IgD-negative memory B cell (primary cell): ENCODE data around the gene FGFR4. TPM values are rescaled to one million over a fixed set of nuclear protein-coding genes. Genes with fewer than 3 reads are reported as not detected.

Experiments used
- H3K27ac Mint-ChIP-seq, 3 donors: one replicate each; pipeline ENCODE4 v1.8.0; 2020 to 2022; ENCODE audit warnings: mild to moderate bottlenecking in 3 of 3, mixed read lengths in 3 of 3, moderate library complexity in 1 of 3
- H3K27me3 Mint-ChIP-seq: one replicate; pipeline ENCODE4 v1.8.0; 2021; ENCODE audit warnings: mixed read lengths
- H3K36me3 Mint-ChIP-seq: one replicate; pipeline ENCODE4 v1.8.0; 2020; ENCODE audit warnings: mild to moderate bottlenecking, mixed read lengths
- H3K4me1 Mint-ChIP-seq, 3 donors: one replicate each; pipeline ENCODE4 v1.8.0; 2020 to 2022; ENCODE audit warnings: mixed read lengths in 3 of 3, mild to moderate bottlenecking in 1 of 3
- H3K4me3 Mint-ChIP-seq, 4 donors: one replicate each; pipeline ENCODE4 v1.8.0; 2020 to 2022; ENCODE audit warnings: mild to moderate bottlenecking in 4 of 4, mixed read lengths in 4 of 4, moderate library complexity in 3 of 4
- H3K9me3 Mint-ChIP-seq, 3 donors: one replicate each; pipeline ENCODE4 v1.8.0; 2020 to 2021; ENCODE audit warnings: mixed read lengths in 3 of 3, mild to moderate bottlenecking in 1 of 3
- polyA plus RNA-seq: library from polyadenylated mRNA; unstranded; fragments of 300-500 nt; fragmentation: Illumina TruSeq; gene quantifications from one replicate; pipeline ENCODE4 v1.2.3, GENCODE V29; 2021

Gene FGFR4
- polyA plus RNA-seq, 1 donor from 2014 or later: 0.38 TPM

DNA sequence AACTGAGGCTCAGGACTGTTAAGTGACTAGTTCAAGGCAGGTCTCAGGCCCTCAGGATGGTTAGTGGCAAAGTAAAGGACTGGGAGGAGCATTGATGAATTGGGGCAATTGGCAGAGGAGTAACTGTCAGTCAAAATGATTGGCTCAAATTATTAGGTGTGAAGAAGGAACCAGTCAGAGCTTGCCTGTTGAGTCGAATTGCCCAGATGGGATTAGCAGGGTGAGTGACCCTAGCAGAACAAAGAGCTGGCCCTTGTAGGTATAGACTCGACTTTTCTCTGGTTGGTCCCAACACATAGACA lies 44.3 kb downstream of the FGFR4 start:
- peak overlapping the region; percentile 49 to 77 (median 52) for H3K27ac Mint-ChIP-seq
- H3K4me1 Mint-ChIP-seq: peaks cover 23 to 34% (median 34%) of the 10 kb centered on the region in 3 donors
- H3K27me3 Mint-ChIP-seq: no peaks in the 10 kb centered on the region
- H3K9me3 Mint-ChIP-seq: no peaks in the 10 kb centered on the region
- H3K4me3 Mint-ChIP-seq: peak overlapping the region in 2 of 4 donors; percentile 10 to 59
- H3K36me3 Mint-ChIP-seq: peaks cover 4% of the 10 kb centered on the region

DNA sequence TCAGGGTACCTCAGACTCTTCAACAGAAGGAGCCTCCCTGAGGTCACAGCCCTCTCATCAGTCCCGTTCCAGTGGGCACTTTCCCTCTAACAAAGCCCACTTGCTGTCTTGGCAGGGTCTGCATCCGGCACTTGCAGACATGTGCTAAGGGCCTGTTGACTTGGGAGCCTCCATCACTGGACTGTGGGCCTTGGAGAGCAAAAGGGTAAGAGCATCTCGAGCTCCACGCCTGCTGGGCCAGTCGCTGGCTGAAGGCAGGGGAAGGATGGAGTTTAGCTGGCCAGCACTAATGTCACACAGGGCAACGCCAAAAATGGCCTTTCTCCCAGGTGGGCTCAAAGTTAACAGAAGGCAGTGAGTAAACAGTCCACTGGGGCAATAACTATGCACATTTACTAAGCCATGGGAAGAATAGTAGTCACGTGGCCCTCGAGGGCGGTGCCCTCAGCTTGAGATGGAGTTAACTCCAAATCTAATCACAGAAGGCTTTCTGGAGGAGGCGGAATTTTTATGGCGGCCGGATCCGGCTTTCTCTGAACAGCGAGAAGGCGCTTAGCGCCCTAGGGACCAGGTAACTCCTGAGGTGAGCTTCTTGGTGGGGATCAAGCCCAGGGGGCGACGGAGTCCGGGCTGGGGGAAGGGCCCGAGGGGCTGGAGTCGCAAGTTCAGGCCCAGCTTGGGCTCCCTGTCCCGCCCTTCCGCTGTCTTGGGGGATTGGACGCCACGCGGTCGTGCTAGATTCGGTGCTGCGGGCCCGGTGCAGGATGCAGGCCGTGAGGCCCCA lies 44.8 kb downstream of the FGFR4 start:
- H3K27ac Mint-ChIP-seq: peak overlapping the region in 2 of 3 donors; percentile 68 to 77
- no peaks in the 10 kb centered on the region for H3K9me3 Mint-ChIP-seq
- H3K4me1 Mint-ChIP-seq: peaks cover 26 to 35% (median 35%) of the 10 kb centered on the region in 3 donors
- peaks cover 4% of the 10 kb centered on the region for H3K36me3 Mint-ChIP-seq
- peak overlapping the region; percentile 59 to 88 (median 68) for H3K4me3 Mint-ChIP-seq
- no peaks in the 10 kb centered on the region for H3K27me3 Mint-ChIP-seq

DNA sequence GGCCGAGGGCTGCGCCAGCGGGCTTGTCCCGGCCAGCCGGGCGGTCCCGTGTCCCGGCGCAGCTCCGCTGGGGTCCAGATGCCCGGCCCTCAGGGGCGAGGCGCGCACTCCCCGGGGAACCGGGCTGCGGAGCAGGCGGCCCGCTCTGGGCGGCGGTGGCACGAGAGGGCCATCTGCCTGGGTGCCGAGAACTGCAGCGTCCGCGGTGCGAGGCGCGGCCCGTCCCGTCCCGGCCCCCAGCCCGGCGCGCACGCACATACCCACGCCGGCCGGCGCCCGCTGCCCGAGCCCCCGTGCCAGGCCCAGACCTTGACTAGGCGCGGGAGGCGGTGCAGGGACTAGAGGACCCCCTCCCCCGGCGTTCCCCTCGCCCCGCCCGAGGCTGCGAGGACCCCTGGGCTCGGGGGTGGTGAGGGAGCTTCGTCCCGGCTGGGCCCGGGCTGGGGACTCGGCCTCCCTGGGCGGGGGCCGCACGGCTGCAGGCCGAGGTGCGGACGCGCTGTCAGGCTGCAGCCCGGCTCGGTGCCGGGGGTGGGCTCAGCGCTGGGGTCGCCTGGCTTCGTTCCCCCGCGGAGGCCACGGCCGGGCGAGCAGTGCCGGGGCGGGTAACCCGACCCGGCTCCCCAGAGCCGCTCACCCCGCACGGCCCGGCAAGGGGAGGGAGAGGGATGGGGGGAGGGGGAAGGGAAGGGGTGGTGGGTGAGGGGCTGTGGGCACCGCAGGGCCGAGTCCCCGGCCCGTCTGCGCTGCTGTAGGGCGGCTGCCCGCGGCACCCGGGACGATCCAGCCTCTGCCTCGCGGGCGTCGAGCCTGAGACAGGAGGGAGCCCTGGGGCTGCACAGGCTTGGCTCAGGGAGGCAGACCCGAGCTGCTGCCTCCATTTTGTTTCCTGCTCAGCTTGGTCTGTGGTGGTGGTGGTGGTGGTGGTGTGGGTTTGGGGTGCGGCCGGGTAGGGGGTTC lies 45.7 kb downstream of the FGFR4 start:
- Mint-ChIP-seq H3K27me3 (no peaks in the 10 kb centered on the region), H3K4me1 (peaks cover 30 to 42% (median 40%) of the 10 kb centered on the region in 3 donors), H3K27ac (peak overlapping the region; percentile 73 to 80 (median 77)), H3K36me3 (peaks cover 6% of the 10 kb centered on the region), H3K9me3 (no peaks in the 10 kb centered on the region), H3K4me3 (peak overlapping the region; percentile 58 to 85 (median 79))

- peaks cover 6% of the 10 kb centered on the region for H3K36me3 Mint-ChIP-seq
- H3K27me3 Mint-ChIP-seq: no peaks in the 10 kb centered on the region
- peak within 1 kb of the TSS; percentile 76 to 90 (median 89) for H3K27ac Mint-ChIP-seq
- H3K4me3 Mint-ChIP-seq: peak within 1 kb of the TSS; percentile 86 to 93 (median 92)
- H3K9me3 Mint-ChIP-seq: no peaks in the 10 kb centered on the region
- peaks cover 33 to 39% (median 38%) of the 10 kb centered on the region in 3 donors for H3K4me1 Mint-ChIP-seq
Observed at GRCh38 chr5:177133096-177133852, 46.6 kb downstream of the FGFR4 start, which contains the start of gene NSD1. NSD1 (plus strand) TSS chr5:177133773; CDS start chr5:177135104, 1,331 bp downstream.

DNA sequence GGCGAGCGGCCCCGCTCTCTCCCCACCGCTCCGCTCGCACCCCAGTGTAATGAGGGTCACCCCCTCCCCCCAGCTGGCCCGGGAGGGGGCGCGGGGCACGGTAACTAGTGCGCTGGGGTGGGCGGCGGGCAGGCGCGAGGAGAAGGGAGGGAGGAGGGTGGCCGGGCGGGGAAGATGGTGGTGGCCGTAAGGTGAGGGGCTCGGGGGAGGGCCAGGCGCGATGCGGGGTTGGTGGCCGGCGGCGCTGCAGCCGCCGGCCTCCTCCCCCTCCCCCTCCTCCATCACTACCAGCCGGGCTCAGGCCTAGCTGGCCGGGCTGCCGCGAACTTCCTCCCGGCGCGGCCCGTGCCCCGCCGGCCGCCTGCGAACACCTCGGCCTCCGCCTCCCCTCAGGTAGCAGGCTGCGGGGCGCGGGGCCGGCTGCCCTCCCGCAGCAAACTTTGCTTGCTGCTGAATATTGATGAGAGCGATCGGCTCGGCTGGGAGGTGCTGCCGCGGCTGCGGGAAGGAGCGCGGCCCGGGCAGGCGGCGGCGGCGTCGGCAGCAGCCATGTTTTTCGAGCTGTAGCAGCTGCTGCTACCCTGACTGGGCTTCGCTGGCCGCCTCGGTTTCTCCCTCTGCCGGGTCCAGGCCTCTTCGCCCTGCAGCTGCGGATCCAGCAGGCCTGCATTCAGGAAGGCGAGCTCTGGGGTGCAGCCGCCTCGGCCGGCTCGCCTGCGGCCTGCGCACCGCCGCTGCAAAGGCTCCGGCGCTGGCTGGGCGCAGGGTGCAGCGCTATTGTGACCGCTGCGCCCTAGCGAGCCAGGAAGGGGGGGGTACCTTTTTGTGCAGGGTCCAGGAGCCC lies 47.4 kb downstream of the FGFR4 start:
- H3K9me3 Mint-ChIP-seq: no peaks in the 10 kb centered on the region
- peaks cover 6% of the 10 kb centered on the region for H3K36me3 Mint-ChIP-seq
- H3K27me3 Mint-ChIP-seq: no peaks in the 10 kb centered on the region
- H3K27ac Mint-ChIP-seq: peak overlapping the region; percentile 76 to 90 (median 89)
- H3K4me1 Mint-ChIP-seq: peaks cover 27 to 31% (median 30%) of the 10 kb centered on the region in 3 donors
- H3K4me3 Mint-ChIP-seq: peak overlapping the region; percentile 86 to 93 (median 92)

- Mint-ChIP-seq H3K9me3 (no peaks in the 10 kb centered on the region), H3K27me3 (no peaks in the 10 kb centered on the region), H3K4me1 (peaks cover 26 to 28% (median 28%) of the 10 kb centered on the region in 3 donors), H3K4me3 (peak overlapping the region; percentile 86 to 93 (median 92)), H3K36me3 (peaks cover 6% of the 10 kb centered on the region), H3K27ac (peak overlapping the region; percentile 76 to 90 (median 89))
Observed at GRCh38 chr5:177134697-177135225, 48.0 kb downstream of the FGFR4 start.

DNA sequence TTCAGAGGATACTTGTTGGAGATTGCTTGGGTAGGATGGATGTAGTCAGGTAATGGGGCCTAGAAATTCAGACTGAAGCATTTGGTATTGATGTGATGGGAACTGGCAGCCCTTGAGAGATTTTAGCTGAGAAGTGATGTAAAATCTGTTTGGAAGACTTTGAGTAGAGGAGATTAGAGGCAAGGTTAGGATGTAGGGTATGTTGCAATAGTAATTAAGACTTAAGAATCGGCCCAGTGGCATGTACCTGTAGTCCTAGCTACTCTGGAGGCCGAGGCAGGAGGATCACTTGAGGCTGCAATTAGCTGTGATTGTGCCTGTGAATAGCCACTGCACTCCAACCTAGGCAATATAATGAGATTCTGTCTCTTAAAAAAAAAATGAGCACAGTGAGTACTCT lies 53.6 kb downstream of the FGFR4 start:
- Mint-ChIP-seq H3K36me3 (peaks cover 11% of the 10 kb centered on the region), H3K9me3 (no peaks in the 10 kb centered on the region), H3K4me1 (peaks cover 37 to 47% (median 47%) of the 10 kb centered on the region in 3 donors), H3K27me3 (no peaks in the 10 kb centered on the region), H3K27ac (peak overlapping the region in 1 of 3 donors; percentile 69), H3K4me3 (no peak overlapping the region)

- H3K4me3 Mint-ChIP-seq: no peak overlapping the region
- peaks cover 33 to 40% (median 40%) of the 10 kb centered on the region in 3 donors for H3K4me1 Mint-ChIP-seq
- H3K27me3 Mint-ChIP-seq: no peaks in the 10 kb centered on the region
- H3K9me3 Mint-ChIP-seq: no peaks in the 10 kb centered on the region
- H3K27ac Mint-ChIP-seq: peak overlapping the region in 1 of 3 donors; percentile 21
- peaks cover 7% of the 10 kb centered on the region for H3K36me3 Mint-ChIP-seq
Observed at GRCh38 chr5:177141496-177141895, 54.8 kb downstream of the FGFR4 start.

DNA sequence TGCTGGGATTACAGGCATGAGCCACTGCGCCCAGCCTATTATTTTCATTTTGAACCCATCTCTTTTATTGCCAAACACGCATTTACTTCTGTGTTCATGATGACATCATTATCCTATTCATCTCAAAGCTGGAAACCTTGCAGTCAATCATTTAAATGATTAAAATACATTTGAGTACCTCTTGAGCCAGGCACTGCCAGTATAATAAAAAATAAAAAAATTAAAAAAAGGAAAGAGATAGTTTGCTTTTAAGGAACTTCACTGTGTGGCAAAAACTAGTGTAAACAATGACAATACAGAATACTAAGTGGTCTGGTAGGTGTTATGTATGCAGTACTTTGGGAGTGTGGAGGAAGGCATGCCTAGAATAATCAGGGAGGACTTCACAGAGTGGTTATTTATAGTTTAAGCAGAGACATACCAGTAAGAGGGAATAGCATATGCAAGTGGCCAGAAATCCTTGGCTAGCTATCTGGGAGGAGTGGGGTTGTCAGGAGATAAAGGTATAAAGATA lies 55.4 kb downstream of the FGFR4 start:
- Mint-ChIP-seq H3K27me3 (no peaks in the 10 kb centered on the region), H3K36me3 (peaks cover 5% of the 10 kb centered on the region), H3K27ac (no peak overlapping the region), H3K4me1 (peaks cover 28 to 37% (median 35%) of the 10 kb centered on the region in 3 donors), H3K4me3 (peak overlapping the region in 1 of 4 donors; percentile 2), H3K9me3 (no peaks in the 10 kb centered on the region)

- Mint-ChIP-seq H3K9me3 (no peaks in the 10 kb centered on the region), H3K36me3 (peaks cover 5% of the 10 kb centered on the region), H3K4me3 (peak overlapping the region in 2 of 4 donors; percentile 39 to 47), H3K27ac (peak overlapping the region in 1 of 3 donors; percentile 54), H3K27me3 (no peaks in the 10 kb centered on the region), H3K4me1 (peaks cover 28 to 35% (median 34%) of the 10 kb centered on the region in 3 donors)
Observed at GRCh38 chr5:177142778-177143177, 56.1 kb downstream of the FGFR4 start.

DNA sequence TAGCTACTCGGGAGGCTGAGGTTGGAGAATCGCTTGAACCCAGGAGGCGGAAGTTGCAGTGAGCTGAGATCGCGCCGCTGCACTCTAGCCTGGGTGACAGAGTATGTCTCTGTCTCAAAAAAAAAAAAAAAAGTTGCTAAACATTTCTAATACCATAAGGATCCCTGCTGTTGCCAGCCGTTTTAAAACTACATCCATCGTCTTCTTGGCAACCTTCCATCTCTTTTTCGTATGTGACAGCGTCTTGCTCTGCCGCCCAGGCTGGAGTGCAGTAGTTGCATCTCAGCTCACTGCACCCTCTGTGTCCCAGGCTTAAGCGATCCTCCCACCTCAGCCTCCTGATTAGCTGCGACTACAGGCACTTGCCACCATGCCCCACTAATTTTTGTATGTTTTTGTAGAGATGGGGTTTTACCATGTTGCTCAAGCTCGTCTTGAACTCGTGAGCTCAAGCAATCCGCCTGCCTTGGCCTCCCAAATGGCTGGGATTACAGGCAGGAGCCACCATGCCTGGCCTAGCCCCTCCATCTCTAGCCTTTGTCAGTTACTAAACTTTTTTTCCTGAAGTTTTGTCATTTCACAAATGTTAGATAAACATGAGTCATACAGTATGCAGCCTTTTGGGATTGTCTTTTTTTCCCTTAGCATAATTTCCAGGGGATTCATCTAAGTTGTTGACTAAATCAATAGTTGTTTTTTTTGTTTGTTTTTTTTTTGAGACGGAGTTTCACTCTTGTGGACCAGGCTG lies 60.4 kb downstream of the FGFR4 start:
- Mint-ChIP-seq H3K9me3 (no peaks in the 10 kb centered on the region), H3K27ac (no peak overlapping the region), H3K36me3 (no peaks in the 10 kb centered on the region), H3K4me3 (no peak overlapping the region), H3K4me1 (peaks cover 13 to 15% (median 13%) of the 10 kb centered on the region in 3 donors), H3K27me3 (no peaks in the 10 kb centered on the region)
